MG63 (cell line): ENCODE data around the gene SSX2IP. TPM values are rescaled to one million over a fixed set of nuclear protein-coding genes. Genes with fewer than 3 reads are reported as not detected.

Experiments
- DNase-seq: peaks from one replicate; pipeline ENCODE4 v3.0.0-alpha.2; 2020
- H3K27me3 ChIP-seq: fragments of 250-450 bp; sonication (Bioruptor Pico); 2 replicates; pipeline ENCODE4 v1.5.1; 2020; ENCODE audit warnings: mild to moderate bottlenecking, moderate library complexity
- H3K36me3 ChIP-seq: fragments of 250-450 bp; sonication (Bioruptor Pico); 2 replicates; pipeline ENCODE4 v1.5.1; 2020; ENCODE audit warnings: mild to moderate bottlenecking, moderate library complexity
- H3K4me3 ChIP-seq: fragments of 250-450 bp; sonication (Bioruptor Pico); 2 replicates; pipeline ENCODE4 v1.5.1; 2020; ENCODE audit warnings: mild to moderate bottlenecking, moderate library complexity
- H3K9me3 ChIP-seq: fragments of 250-450 bp; sonication (Bioruptor Pico); 2 replicates; pipeline ENCODE4 v1.5.1; 2020; ENCODE audit warnings: mild to moderate bottlenecking, moderate library complexity
- total RNA-seq: library from RNA; depleted of rRNA; stranded (reverse); fragments of >200 nt; shearing (Covaris generic); gene quantifications from 2 replicates; pipeline ENCODE4 v1.2.3, GENCODE V29; 2014; ENCODE audit warnings: low replicate concordance

The SSX2IP gene
- total RNA-seq, 1 experiment from 2014 or later, result 27.5 TPM

DNA sequence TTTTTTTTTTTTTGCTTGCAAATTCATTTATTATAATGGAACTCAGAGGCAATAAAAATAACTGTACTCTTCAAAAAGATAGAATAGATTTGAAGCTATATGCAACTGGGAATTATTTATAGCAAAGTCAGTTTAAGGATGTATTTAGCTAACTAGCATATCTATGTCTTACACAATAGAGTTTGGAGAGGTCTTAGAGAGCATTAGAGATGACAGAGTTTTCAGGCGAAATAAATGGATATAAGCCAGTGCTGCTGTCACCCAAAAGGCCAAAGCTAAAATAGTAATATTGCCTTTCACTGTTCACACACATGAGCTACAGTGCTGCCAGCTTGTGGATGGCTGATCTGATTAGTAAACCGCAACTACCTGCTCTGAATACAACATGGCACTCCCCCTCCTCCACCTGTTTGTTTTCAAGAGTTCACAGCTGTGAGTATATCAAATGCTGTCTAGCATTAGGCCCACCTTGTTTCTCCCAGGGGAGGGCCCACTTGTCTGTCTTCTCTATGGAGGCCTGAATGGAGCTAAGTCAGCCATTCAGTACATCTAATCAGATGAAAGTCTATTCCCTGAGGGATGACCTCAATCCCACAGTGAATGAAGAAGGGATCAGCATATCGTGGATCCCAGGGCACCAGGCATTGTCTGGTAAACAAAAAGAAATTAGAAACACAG, 25.2 kb upstream of the SSX2IP start:
- no peak overlapping the region for H3K4me3 ChIP-seq
- H3K9me3 ChIP-seq, result no peaks in the 10 kb centered on the region
- no peaks in the 10 kb centered on the region for H3K36me3 ChIP-seq
- H3K27me3 ChIP-seq, result no peaks in the 10 kb centered on the region
- DNase-seq, result no peak

DNA sequence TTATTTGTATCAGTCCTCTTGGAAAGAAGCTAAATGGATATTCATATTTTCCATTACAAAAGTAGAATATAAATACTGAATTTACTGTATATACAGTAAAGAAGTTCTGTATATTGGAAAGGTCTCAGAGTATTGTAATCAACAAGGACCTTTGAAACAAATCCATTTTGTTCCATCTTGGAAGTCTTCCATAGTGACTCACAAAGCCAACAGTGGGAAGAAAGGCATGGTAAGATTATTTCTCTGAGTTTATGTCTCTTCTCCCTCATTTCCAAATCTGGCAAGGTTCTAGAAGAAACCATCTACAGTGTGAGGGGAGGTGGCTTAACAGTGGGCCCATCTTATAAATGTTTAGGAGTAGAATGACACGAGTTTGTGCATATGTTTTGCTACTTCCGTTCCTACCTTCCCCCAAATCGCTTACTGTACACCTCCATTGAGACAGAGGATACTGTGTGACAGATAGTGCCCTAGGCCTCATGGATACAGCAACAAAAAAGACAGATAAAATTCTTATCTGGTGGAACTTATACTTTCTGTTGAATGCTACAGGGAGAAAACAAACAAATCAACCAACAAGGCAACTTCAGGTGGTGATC, 22.1 kb upstream of the SSX2IP start:
- DNase-seq, result no peak
- Histone ChIP-seq H3K36me3 (no peaks in the 10 kb centered on the region), H3K4me3 (no peak overlapping the region), H3K27me3 (no peaks in the 10 kb centered on the region), H3K9me3 (no peaks in the 10 kb centered on the region)

DNA sequence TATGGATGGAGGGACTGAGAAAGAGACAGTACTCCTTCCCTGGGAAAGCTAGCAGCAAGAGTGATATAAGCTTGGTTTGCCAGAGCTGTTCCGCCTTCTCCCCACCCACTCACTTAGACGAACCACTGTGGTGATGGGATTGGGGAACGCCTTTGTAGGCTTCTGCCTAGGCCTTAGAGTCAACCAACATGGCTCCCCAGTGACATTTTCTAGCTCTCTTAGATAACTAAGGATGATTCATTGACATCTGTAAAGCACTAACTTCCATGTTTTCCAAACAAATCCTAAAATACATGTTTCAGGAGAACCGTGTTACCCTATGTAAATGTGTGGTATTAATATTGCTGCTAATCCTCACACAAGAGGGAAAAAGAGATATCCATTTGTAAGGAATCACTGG, 21.6 kb upstream of the SSX2IP start:
- Histone ChIP-seq H3K36me3 (no peaks in the 10 kb centered on the region), H3K27me3 (no peaks in the 10 kb centered on the region), H3K4me3 (no peak overlapping the region), H3K9me3 (no peaks in the 10 kb centered on the region)
- no peak for DNase-seq

DNA sequence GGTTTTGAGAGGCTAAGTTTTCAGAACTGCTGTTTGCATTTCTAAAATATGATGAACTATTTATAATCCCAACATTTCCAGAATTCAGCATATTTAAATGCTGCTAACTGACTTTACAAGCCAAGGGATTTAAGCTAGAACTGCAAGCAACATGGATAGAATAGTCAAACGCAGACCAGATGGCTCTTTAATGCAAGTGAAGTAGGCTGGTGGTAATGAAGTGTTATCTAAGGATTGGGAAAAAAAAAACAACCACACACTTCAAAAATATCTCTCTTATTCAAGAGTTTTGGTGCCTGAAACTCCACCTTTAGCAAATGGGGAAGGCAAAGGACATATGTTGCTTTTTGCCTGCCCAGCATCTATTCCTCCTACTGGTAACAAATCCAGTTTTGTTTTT, 20.9 kb upstream of the SSX2IP start:
- Histone ChIP-seq H3K9me3 (no peaks in the 10 kb centered on the region), H3K4me3 (no peak overlapping the region), H3K36me3 (no peaks in the 10 kb centered on the region), H3K27me3 (no peaks in the 10 kb centered on the region)
- DNase-seq, result no peak

DNA sequence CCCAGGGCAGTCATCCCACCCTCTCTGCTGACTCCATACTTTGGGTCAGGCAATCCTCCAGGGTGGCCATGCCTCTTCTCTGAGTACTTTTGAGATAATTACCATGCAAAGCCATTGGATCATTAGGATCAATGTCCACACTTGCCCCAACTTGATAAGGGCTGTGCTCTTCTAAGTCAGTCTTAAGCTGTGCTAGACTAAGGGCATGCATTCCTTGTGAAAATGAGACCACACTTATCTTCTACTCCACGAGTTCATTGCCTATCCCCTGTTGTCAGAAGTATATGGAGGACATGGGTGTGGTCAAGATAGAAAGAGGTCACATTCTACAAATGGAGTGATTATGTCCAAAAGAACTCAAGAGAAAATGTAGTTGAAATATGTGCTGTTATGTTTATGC, 18.9 kb upstream of the SSX2IP start:
- DNase-seq, result no peak
- no peaks in the 10 kb centered on the region for H3K9me3 ChIP-seq
- no peaks in the 10 kb centered on the region for H3K36me3 ChIP-seq
- H3K4me3 ChIP-seq, result no peak overlapping the region
- no peaks in the 10 kb centered on the region for H3K27me3 ChIP-seq

DNA sequence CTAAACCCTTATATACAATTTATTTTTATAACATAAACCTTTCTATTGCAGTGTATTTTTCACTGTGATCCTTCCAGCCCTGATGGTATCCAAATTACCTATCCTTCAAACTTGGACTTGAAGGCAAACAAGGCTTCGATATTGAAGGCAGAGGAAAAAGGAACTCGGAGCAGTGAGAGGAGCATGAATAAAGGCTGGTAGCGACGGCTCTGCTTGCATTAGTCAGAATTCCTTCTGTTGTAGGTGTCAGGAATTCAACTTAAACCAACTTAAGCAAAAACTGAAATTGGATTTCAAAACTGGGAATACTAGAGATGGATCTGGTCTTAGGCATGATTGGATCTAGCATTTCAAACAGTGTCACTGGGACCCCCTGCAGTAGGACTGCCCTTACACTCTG, 17.8 kb upstream of the SSX2IP start:
- Histone ChIP-seq H3K36me3 (no peaks in the 10 kb centered on the region), H3K4me3 (no peak overlapping the region), H3K9me3 (no peaks in the 10 kb centered on the region), H3K27me3 (no peaks in the 10 kb centered on the region)
- no peak for DNase-seq

DNA sequence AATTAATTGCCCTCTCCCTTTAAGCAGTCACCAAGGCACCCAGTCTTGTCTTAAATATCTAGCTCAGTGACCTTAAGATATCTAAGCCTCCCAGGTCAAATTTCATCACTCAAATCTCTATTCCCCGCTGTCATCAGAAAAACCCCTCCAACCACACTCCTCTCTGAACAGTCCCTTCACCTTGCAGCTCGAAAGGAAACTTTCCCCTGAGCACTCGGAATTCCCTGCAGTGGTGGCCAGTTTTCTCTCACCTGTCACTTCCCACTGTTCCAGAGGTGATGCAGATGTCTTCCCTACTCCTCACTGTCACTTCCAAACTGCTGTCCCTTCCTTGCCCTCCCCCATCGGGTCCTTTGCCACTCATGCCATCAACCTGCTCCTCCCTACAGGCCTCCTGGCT, 15.3 kb upstream of the SSX2IP start:
- H3K4me3 ChIP-seq, result no peak overlapping the region
- no peaks in the 10 kb centered on the region for H3K36me3 ChIP-seq
- DNase-seq, result no peak
- H3K9me3 ChIP-seq, result no peaks in the 10 kb centered on the region
- H3K27me3 ChIP-seq, result no peaks in the 10 kb centered on the region

DNA sequence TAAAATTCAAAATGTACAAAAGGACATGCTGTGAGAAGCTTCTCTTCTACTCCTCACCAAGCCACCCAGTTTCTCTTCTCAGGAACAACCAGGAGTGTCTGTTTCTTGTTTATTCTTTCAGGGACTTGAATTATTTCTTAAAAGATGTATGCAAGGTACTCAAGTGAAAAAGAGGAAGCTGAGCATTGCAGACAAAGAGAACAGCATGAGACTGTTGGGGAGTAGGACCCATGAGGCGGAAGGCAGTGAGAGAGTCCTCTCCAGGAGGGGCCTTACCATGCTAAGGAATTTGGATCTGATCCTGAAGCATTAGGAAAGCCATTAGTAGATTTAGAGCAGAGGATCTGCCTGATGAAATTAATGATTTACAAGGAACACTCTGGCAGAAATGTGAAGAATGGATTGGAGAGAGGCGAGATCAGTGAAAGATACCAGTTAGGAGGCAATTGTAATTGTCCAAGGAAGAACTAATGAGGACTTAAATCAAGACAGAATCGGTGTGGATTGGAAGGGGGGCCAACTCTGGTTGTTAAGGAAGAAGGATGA, 14.7 kb upstream of the SSX2IP start:
- H3K36me3 ChIP-seq, result no peaks in the 10 kb centered on the region
- no peaks in the 10 kb centered on the region for H3K9me3 ChIP-seq
- no peak overlapping the region for H3K4me3 ChIP-seq
- DNase-seq, result no peak
- H3K27me3 ChIP-seq, result no peaks in the 10 kb centered on the region

DNA sequence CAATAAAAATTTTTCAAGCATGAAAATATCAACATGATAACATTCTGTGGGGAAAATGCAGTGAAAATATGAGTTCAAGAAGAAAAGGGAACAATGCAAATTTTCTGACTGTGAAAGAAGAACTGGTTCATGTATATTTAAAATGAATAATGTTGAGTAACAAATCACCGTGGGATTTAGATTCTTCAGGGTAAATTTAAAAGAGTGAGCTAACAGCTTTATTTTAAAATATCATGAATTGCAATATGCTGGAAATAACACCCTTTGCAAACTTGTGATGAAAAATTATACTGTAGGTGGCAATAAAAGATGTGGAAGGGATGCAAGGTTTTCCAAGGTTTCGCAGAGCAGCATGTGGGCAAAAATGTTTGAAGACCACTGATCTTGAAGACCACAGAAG, 13.2 kb upstream of the SSX2IP start:
- Histone ChIP-seq H3K4me3 (no peak overlapping the region), H3K9me3 (no peaks in the 10 kb centered on the region), H3K27me3 (no peaks in the 10 kb centered on the region), H3K36me3 (no peaks in the 10 kb centered on the region)
- DNase-seq, result no peak

DNA sequence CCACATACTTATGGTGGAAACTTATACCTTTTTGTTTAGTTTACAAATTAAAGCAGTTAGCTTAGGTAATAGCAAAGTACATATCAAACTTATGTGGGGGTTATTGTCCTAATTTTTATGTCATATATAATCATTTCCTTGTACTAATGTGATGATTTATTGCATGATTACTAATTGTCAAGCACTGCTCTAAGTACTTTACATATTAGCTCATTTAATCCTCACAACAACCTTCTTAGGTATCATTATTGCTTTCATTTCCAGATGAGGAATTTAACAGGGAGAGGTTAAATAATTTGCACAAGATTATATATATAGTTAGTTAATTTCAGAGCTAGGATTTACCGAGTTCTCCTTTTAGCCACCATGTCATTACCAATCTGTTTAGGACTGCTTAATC, 11.9 kb upstream of the SSX2IP start:
- H3K9me3 ChIP-seq, result no peaks in the 10 kb centered on the region
- H3K4me3 ChIP-seq, result no peak overlapping the region
- DNase-seq, result no peak
- no peaks in the 10 kb centered on the region for H3K36me3 ChIP-seq
- H3K27me3 ChIP-seq, result no peaks in the 10 kb centered on the region

DNA sequence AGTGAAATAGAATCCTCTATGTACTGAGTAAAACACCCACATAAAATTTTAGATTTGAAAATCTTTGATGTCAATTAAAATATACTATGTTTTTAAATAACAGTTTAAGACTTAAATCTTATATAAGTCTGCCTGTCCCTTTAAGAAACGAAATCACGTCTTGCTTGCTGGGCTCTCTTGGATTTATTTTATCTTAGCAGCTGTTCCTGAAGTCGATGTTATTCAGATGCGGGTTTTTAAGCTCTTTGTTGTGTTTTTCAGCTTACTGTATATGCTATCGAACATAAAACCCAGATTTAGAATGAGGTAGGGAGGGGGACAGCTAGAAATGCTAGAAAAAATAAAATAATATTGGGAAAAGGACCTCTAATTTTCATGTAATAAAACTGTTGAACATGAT, 11.1 kb upstream of the SSX2IP start:
- Histone ChIP-seq H3K27me3 (no peaks in the 10 kb centered on the region), H3K9me3 (no peaks in the 10 kb centered on the region), H3K36me3 (no peaks in the 10 kb centered on the region), H3K4me3 (no peak overlapping the region)
- DNase-seq, result no peak

DNA sequence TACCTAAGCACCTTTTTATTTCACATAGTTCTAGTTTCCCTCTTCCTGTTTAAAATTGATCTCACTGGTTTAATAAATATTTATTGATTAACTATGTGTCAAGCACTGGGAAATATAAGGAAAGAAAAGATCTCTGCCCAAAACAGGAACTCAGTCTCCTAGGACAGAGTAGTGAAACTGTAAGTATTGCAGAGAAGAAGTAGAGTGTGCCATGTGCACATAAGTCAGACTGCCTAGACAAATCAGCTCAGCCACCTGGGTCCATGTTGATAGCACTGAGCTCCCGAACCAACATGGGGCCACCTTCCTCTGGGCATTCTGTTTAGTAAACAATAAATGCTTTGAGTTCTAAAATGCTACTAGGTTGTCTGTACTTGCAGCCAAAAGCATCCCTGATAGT, 9.8 kb upstream of the SSX2IP start:
- Histone ChIP-seq H3K9me3 (no peaks in the 10 kb centered on the region), H3K27me3 (no peaks in the 10 kb centered on the region), H3K4me3 (no peak overlapping the region), H3K36me3 (no peaks in the 10 kb centered on the region)
- DNase-seq, result no peak

DNA sequence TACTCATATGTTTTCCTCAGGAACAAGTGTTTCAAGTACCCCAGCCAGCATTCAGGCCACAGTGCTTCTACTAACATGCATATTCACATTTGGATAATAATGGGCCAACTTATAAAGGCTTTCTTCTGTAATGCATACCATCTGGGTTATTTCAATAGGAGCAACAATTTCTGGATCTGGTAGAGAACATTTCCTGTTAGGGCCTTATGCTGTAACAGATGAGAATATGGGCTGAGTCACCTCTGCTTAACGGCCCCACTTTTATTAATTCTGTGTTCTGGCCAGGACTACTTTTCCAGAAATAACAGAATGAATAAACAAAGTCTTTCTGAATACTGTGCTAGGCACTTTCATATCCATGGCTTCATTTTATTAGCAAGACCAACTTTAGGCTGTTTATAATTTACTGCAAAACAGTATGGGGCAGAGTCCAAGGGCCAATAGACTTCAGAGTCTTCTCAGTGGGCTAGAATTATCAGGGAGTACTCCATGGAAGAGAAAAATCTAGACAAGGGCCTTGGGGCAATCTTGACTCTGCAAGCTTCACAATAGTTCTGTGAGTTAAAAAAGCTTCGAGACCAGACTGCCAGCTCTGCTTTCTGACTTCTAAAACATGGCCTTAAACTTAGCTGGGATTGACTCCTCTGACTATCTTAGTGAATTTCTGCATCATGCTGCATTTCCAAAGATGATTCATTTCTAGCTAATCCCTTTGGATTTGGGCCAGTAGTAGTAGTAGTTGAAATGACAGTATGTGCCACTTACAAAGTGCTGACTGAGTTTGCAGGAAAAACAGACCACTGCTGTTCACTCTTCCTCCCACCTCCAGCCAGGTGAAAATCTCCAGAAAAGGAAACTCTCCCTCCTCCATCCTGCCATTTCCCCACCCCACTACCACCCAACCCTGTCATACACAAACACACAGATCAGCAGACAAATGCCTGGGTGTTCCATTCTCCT, 8.2 kb upstream of the SSX2IP start:
- peak; percentile 44 for DNase-seq
- Histone ChIP-seq H3K4me3 (no peak overlapping the region), H3K9me3 (peaks cover 5% of the 10 kb centered on the region; the same call in 1 of the 2 replicates), H3K27me3 (no peaks in the 10 kb centered on the region), H3K36me3 (no peaks in the 10 kb centered on the region)

DNA sequence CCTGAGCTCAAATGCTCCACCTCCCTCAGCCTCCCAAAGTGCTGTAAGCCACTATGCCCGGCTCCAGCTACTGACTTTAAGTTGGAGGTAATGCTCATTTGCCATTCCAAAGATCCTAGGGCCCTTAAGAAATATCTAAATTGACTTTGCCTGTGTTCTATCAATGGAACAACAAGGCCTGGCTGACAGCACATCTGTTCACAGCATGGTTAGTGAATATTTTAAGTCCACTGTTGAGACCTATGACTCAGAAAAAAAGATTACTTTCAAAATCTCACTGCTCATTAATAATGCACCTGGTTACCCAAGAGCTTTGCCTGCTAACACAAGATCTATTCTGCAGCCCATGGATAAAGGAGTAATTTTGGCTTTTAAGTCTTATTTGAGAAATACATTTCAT, 3.5 kb upstream of the SSX2IP start:
- H3K9me3 ChIP-seq, result peaks cover 5% of the 10 kb centered on the region; the same call in 1 of the 2 replicates
- H3K27me3 ChIP-seq, result no peaks in the 10 kb centered on the region
- no peaks in the 10 kb centered on the region for H3K36me3 ChIP-seq
- no peak overlapping the region for H3K4me3 ChIP-seq
- no peak for DNase-seq

DNA sequence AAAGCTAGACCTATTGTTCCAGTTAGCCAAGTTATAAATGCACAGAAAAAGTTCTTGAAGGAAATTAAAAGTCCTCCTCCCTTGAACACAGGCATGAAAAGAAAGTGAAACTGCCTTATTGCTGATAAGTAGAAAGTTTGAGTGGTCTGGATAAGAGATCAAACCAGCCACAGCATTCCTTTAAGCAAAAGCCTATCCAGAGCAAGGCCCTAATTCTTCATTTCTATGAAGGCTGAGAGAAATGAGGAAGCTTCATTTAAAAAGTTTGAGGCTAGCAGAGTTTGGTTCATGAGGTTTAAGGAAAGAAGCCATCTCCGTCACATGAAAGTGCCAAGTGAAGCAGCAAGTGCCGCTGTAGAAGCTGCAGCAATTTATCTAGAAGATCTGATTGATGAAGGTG, 2.7 kb upstream of the SSX2IP start:
- Histone ChIP-seq H3K4me3 (no peak overlapping the region), H3K9me3 (peaks cover 5% of the 10 kb centered on the region; the same call in 1 of the 2 replicates), H3K36me3 (no peaks in the 10 kb centered on the region), H3K27me3 (no peaks in the 10 kb centered on the region)
- DNase-seq, result no peak

DNA sequence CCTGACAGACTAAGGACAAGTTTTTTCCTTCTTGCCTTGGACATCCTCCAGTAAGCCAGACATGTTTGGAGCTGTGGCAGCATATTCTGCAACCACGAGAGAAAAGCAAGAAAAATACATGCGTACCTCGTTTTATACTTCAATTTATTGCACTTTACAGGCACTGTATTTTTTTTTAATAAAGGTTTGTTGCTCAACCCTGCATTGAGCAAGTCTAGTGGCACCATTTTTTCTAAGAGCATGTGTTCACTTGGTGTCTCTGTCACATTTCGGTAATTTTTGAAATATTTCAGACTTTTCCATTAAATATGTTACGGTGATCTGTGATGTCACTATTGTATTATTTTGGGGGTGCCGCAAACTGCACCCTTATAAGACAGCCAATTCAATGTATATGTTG, 2.1 kb upstream of the SSX2IP start:
- H3K36me3 ChIP-seq, result no peaks in the 10 kb centered on the region
- DNase-seq, result no peak
- H3K27me3 ChIP-seq, result no peaks in the 10 kb centered on the region
- peaks cover 5% of the 10 kb centered on the region; the same call in 1 of the 2 replicates for H3K9me3 ChIP-seq
- H3K4me3 ChIP-seq, result no peak overlapping the region

DNA sequence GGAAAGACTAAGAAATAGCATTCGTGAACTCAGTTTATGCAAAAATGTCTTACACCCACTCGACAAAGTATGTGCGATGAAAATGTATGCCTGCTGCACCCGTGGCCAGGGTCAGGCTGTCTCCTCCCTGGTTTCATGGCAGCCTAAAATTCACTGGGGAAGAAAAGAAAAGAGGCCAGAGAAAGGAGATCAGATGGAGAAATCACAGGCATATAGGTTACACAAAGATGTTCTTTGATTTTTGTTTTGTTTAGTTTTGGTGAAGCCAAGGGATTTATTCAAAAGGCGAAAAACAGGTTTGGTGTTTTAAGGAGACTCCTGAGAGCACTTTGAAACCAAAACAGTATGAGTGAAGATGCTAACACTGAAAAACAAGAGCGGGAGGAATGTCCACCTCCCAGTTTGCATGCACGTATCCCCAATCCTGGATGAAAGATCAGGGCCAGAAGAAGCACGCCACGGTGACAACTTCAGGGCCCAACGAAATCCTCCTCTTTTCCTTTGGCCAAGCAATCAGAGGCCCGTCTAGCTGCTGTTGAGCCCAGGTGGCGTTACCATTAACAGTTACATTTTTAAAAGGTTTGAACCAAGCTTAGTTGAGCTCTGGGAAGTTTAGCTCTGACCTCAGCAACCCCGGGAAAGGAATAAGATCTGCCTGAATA, 992 bp upstream of the SSX2IP start:
- no peaks in the 10 kb centered on the region; the same call in 1 of the 2 replicates for H3K36me3 ChIP-seq
- peak overlapping the region; percentile 74 for H3K4me3 ChIP-seq
- H3K27me3 ChIP-seq, result no peaks in the 10 kb centered on the region
- peaks cover 5% of the 10 kb centered on the region; the same call in 1 of the 2 replicates for H3K9me3 ChIP-seq
- peak; percentile 5 for DNase-seq
